SIG-M5 (cell line): Measurements from ENCODE around the gene INPP5B.

Source experiments
- DNase-seq: peaks from one replicate; lab custom pipeline; 2025; lab: John Stamatoyannopoulos, UW

INPP5B gene

GRCh38 chr1:37836788-37837187, 110.1 kb downstream of the INPP5B start:
- no peak for DNase-seq

GRCh38 chr1:37831809-37832208, 115.0 kb downstream of the INPP5B start:
- DNase-seq: no peak

DNA sequence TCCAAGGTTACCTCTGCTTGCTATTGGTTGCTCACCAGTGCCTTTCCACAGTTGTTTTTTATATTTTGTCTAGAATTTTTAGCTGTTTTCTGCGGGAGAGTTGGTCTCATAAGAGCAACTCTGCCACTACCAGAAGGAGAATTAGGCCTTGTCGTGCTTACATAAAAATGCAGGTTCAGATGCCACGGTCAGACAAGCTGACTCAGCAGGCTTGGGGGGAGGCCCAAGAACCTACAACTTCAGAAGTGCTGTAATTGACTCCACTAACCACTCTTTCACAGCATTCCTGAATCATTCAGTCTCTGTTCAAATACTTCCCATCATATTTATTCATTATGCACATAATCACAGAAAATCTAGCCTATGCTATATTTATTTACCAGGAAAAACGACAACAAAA, 115.7 kb downstream of the INPP5B start:
- DNase-seq: no peak

- DNase-seq: no peak
Measured at GRCh38 chr1:37828410-37829074, 118.3 kb downstream of the INPP5B start.

DNA sequence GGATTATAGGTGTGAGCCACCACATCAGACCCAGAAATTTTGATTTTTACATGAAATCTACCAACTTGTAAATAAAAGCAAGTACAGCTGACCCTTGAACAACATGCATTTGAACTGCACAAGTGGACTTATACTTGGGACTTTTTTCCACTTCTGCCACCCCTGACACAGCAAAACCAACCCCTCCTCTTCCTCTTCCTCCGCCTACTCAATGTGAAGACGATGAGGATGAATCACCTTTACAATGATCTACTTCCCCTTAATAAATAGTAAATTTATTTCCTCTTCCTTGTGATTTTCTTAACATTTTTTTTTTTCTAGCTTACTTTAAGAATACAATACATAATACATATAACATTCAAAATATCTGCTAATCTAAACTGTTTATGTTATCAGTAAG, 121.3 kb downstream of the INPP5B start:
- no peak for DNase-seq

GRCh38 chr1:37824001-37824400, 122.9 kb downstream of the INPP5B start:
- DNase-seq: no peak

DNA sequence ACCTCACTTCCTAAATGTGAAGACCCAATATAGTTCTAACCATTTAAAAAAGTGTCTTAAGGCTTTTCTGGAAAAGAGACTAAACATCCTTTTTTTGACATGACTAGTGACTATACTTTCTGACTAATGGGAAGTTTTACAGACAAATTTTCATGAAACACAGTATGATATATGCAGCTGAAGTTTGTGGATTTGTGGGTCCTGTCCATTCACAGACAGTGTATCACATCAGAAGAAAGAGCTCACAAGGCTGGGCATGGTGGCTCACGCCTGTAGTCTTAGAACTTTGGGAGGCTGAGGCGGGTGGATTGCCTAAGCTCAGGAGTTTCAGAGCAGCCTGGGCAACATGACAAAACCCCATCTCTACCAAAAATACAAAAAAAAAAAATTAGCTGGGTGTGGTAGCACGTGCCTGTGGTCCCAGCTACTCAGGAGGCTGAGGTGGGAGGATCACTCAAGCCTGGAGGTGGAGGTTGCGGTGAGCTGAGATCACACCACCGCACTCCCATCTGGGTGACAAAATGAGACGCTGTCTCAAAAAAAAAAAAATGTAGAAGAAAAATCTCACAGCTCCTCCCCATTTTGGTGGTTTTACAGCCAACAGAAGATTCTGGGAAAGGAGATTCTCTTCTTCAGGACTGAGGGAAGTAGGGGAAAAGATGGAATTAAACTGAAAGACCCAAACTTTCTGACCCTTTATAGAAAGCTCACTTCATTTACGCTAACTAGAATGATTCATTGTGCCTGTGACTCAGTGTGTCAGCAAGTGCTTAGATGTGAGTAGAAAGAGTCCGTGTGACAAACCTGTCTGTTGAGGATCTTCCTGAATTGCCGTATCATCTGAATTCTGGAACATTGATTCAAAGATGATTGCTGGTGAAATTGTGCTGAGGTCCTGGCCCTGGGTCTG, 123.7 kb downstream of the INPP5B start:
- DNase-seq: no peak

- DNase-seq: no peak
Measured at GRCh38 chr1:37821481-37821880, 125.4 kb downstream of the INPP5B start.

- no peak for DNase-seq
Measured at GRCh38 chr1:37817481-37817880, 129.4 kb downstream of the INPP5B start.

DNA sequence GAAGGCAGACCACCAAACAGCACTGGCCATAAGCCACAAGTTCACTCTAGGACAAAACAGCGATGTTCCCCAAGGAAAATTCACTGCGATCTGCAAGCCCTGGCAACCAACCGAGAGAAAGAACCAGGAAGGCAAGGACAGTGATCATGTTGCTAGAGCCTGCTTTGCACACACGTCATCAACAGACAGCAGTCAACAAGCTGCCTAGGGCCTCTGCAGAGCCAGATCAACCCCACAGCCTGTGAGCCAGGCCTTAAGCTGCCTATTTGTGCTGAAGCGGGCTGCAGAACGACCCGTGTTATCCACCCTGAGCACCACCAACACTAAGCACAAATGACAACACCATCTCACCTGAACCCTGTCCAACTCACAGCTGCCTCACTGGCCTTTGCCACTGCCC, 132.6 kb downstream of the INPP5B start:
- DNase-seq: no peak

DNA sequence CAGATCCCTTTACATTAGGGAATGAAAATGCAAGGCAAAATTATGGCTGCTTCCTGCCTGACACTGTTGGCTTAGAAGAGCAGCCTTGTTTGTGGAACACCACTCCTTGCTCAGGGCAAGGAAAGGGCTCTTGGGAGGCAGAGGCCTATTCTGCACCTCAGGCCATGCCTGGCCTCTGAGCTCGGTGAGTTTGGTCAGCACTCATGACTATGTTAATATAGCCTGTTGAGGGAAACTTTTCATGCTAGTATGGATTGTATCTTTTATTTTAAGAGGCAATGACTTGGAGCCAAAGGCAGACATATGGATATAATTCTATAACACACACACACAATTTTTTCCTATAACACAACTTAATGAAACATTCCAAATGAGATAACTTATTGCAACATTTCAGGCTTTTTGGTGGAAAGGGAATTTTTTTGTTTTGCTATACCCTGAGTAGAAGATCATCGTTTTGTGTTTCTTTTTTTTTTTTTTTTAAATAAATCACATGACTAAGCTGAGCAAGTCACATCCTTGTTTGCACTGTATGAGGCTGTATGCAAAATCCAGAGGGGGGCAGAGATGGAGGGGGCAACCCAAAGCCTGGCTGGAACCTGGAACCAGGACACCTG, 133.2 kb downstream of the INPP5B start:
- DNase-seq: no peak

- no peak for DNase-seq
Measured at GRCh38 chr1:37811027-37811655, 135.7 kb downstream of the INPP5B start.
